ENCODE measurements around the gene CENPU. TPM values are rescaled to one million over a fixed set of nuclear protein-coding genes. Genes with fewer than 3 reads are reported as not detected.

CENPU gene
- total and polyA plus RNA-seq, 2 of the 8 experiments (the other 6 are each of a cell fraction or from before 2014, with no cell fraction given): 32.1 to 122 TPM

DNA sequence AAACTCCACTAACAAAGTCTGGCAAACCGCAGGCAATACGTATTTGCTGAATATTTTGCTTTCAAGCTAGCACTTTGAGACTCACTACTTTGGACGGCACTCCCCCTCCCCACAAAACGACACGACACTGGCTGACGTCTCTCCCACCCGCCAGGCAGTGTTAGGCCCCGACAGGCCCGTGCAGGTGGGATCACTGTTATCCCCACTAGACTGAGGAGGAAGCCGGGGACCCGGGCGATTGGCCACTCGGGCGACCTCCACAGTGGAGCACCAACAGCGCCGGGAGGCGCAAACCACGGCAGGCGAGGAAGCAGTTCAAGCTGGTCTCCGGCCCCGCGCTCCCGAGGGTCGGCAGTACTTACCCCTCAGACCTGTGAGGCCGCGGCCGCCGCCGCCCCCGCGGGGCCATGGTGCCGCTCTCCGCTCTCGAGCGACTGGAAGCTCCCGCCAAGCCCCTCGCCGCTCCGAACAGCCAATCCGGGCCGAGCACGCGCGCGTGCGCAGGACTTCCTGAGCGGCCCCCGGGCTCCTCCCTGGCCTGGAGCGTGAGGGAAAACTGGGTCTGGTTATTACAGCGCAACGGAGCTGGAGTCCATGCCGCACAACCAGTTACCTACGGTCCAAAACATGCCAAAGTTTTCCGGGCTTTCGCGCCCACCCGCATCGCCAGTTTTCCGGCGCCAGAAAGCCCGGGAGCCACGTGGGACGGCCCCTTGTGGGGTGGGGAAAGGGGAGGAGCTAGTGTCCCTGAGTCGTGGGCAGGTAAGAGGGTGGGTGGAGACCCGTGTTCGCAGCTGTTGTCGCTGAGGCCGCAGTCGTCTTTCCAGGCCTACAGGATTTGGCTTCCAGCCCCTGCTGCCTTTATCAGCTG is at the start of gene CENPU (continued):
- TF ChIP-seq NANOG (IDR thresholded peaks at IDR 0.05; ENCODE audit: insufficient read depth, low read depth, low read length, poor library complexity, severe bottlenecking) (peak; percentile 28), PHF8 (conservative IDR thresholded peaks at IDR 0.05; ENCODE audit: low read depth, low read length) (peak; percentile 97), TEAD4 (IDR thresholded peaks at IDR 0.05; ENCODE audit: low read depth, low read length) (peak; percentile 89), EZH2 (IDR thresholded peaks at IDR 0.05; ENCODE audit: low read depth, low read length, severe bottlenecking) (no peak), CREB1 (IDR thresholded peaks at IDR 0.05) (peak; percentile 88), POU5F1 (IDR thresholded peaks at IDR 0.05; ENCODE audit: low read depth, low read length) (no peak), EGR1 (IDR thresholded peaks at IDR 0.05; ENCODE audit: borderline replicate concordance, low read depth, low read length) (peak; percentile 94), SIN3A (conservative IDR thresholded peaks at IDR 0.05 in 1 of 2, IDR thresholded peaks at IDR 0.05 in 1 of 2; ENCODE audit: low read depth in 1 of 2, low read length in 2 of 2) (peak; percentile 54 to 89; a peak in 2 of 4 replicates), SAP30 (IDR thresholded peaks at IDR 0.05; ENCODE audit: insufficient read depth, insufficient replicate concordance, low read length) (peak; percentile 69)
- TF ChIP-seq, protein P1, sequence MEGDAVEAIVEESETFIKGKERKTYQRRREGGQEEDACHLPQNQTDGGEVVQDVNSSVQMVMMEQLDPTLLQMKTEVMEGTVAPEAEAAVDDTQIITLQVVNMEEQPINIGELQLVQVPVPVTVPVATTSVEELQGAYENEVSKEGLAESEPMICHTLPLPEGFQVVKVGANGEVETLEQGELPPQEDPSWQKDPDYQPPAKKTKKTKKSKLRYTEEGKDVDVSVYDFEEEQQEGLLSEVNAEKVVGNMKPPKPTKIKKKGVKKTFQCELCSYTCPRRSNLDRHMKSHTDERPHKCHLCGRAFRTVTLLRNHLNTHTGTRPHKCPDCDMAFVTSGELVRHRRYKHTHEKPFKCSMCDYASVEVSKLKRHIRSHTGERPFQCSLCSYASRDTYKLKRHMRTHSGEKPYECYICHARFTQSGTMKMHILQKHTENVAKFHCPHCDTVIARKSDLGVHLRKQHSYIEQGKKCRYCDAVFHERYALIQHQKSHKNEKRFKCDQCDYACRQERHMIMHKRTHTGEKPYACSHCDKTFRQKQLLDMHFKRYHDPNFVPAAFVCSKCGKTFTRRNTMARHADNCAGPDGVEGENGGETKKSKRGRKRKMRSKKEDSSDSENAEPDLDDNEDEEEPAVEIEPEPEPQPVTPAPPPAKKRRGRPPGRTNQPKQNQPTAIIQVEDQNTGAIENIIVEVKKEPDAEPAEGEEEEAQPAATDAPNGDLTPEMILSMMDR (IDR thresholded peaks at IDR 0.05; ENCODE audit: control extremely low read depth in 1 of 3, insufficient read depth in 1 of 3, low read depth in 1 of 3, low read length in 3 of 3): no peak

All from H1 (cell line).